HepG2 (cell line): ENCODE measurements around the gene OTOP3. TPM values are rescaled to one million over a fixed set of nuclear protein-coding genes. Genes with fewer than 3 reads are reported as not detected.

Experiments
- FOXC1 ChIP-seq: sonication (generic); formaldehyde crosslinking; IDR thresholded peaks from 2 replicates; pipeline ENCODE4 v1.8.0; 2022; ENCODE audit warnings: mild to moderate bottlenecking, missing genetic modification reagents, borderline replicate concordance
- HMGXB3 ChIP-seq: sonication (generic); formaldehyde crosslinking; IDR thresholded peaks from 2 replicates; pipeline ENCODE4 v1.4.0; 2020; ENCODE audit warnings: missing genetic modification reagents, borderline replicate concordance
- JUND ChIP-seq: sonication (generic); formaldehyde crosslinking; IDR thresholded peaks from 2 replicates; pipeline ENCODE4 v1.8.0; 2022; ENCODE audit warnings: mild to moderate bottlenecking, missing genetic modification reagents
- NAIF1 ChIP-seq: sonication (generic); formaldehyde crosslinking; IDR thresholded peaks from 2 replicates; pipeline ENCODE4 v1.5.0; 2020; ENCODE audit warnings: mild to moderate bottlenecking, missing genetic modification reagents, borderline replicate concordance
- PRMT3 ChIP-seq: sonication (generic); formaldehyde crosslinking; IDR thresholded peaks from 2 replicates; pipeline ENCODE4 v1.8.1; 2022; ENCODE audit warnings: low read depth, mild to moderate bottlenecking, moderate library complexity, missing genetic modification reagents, borderline replicate concordance
- SPEN ChIP-seq: sonication (generic); formaldehyde crosslinking; IDR thresholded peaks from 2 replicates; pipeline ENCODE4 v1.5.1; 2020; ENCODE audit warnings: low read depth, mild to moderate bottlenecking, missing genetic modification reagents
- TOE1 ChIP-seq: sonication (generic); formaldehyde crosslinking; IDR thresholded peaks from 2 replicates; pipeline ENCODE4 v1.4.0; 2020; ENCODE audit warnings: mild to moderate bottlenecking, missing genetic modification reagents
- ZBTB26 ChIP-seq: IDR thresholded peaks from 2 replicates; pipeline ENCODE4 v1.6.1; 2016; ENCODE audit warnings: missing compliant biosample characterization, missing genetic modification reagents, borderline replicate concordance
- ZFP41 ChIP-seq: sonication (generic); formaldehyde crosslinking; IDR thresholded peaks from 2 replicates; pipeline ENCODE4 v1.4.0; 2020; ENCODE audit warnings: mild to moderate bottlenecking, missing genetic modification reagents, borderline replicate concordance
- ZIK1 ChIP-seq: sonication (generic); formaldehyde crosslinking; IDR thresholded peaks from 2 replicates; pipeline ENCODE4 v1.5.0; 2020; ENCODE audit warnings: mild to moderate bottlenecking, low read depth, missing genetic modification reagents, borderline replicate concordance
- ZNF260 ChIP-seq: sonication (generic); formaldehyde crosslinking; IDR thresholded peaks from 2 replicates; pipeline ENCODE4 v1.4.0; 2020; ENCODE audit warnings: missing genetic modification reagents, low read depth, mild to moderate bottlenecking, borderline replicate concordance
- ZNF660 ChIP-seq: sonication (generic); formaldehyde crosslinking; IDR thresholded peaks from 2 replicates; pipeline ENCODE4 v1.5.1; 2020; ENCODE audit warnings: mild to moderate bottlenecking, low read depth, missing genetic modification reagents, borderline replicate concordance
- ZNF775 ChIP-seq: sonication (generic); formaldehyde crosslinking; IDR thresholded peaks from 2 replicates; pipeline ENCODE4 v1.4.0; 2020; ENCODE audit warnings: missing genetic modification reagents, mild to moderate bottlenecking, moderate library complexity, borderline replicate concordance
- ZNF816 ChIP-seq: sonication (generic); formaldehyde crosslinking; IDR thresholded peaks from 2 replicates; pipeline ENCODE4 v1.8.0; 2022; ENCODE audit warnings: missing genetic modification reagents, mild to moderate bottlenecking, borderline replicate concordance
- polyA plus RNA-seq, 8 experiments: library from polyadenylated mRNA; depleted of rRNA in 3 of 8; stranded (reverse) in 7 of 8; unstranded in 1 of 8; fragments of >200 nt; fragmentation: Illumina TruSeq in 4 of 8; extraction: Trizol in 4 of 8; gene quantifications; 2 replicates each; pipeline versions ENCODE4 v1.2.1 to v1.2.3, GENCODE V29; 2011 to 2016; ENCODE audit warnings: low read depth in 4 of 8, missing spikeins in 1 of 8, mixed read lengths in 1 of 8; ENCODE audit not compliant: insufficient read depth in 1 of 8
- total RNA-seq, 5 experiments: library from RNA; depleted of rRNA; stranded (reverse); fragments of >200 nt; fragmentation: Illumina TruSeq; extraction: Trizol; gene quantifications; 2 replicates each; pipeline ENCODE4 v1.2.3, GENCODE V29; 2016; ENCODE audit warnings: low read depth in 1 of 5
- TF ChIP-seq, protein P1 (sequence below): sonication (generic); formaldehyde crosslinking; IDR thresholded peaks from 2 replicates; pipeline ENCODE4 v1.9.0; 2021; ENCODE audit warnings: mild to moderate bottlenecking, missing genetic modification reagents

The OTOP3 gene
- total and polyA plus RNA-seq, 2 of the 13 experiments (the other 11 are each of a cell fraction or from before 2014, with no cell fraction given) = not detected

DNA sequence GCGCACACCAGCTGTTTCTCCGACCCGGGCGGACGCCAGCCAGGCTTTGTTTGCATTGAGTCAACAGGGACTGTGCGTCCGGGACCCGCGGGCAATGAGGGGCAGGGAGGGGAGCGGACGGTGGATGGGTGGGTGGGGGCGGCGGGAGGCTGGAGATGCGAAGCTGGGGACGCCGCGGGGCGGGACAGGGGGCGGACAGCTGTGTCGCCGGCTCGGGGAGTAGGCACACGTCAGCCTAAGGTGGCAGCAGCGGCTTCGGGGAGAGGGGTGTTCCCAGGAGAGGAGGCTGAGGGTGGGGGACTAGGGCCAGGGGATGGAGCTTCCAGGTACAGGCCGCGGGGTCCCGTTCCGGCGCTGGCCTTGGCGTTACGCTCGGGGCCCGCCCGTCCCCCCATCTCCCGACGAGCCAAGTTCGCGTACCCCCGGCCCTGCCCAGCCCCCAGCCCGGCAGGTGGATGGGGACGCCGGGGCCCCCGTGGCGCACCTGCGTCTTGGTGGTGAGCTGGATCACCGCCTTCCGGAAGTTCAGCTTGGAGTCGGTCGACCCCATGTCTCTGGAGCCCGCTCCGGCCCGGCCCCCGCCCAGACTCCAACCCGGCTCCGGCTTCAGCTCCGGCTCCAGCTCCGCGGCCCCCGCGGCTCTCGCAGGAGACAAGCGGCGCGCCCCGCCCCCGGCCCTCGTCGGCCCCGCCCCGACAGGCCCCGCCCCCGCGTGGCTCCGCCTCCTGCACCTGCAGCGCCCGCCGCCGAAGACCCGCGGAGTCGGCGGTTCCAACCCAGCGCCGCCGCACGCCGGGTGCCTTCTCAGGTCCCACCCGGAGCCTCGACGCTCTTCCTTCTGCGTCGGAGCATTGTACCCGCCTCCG, 36.6 kb downstream of the OTOP3 start, which contains the start of gene HID1 (continued):
- TF ChIP-seq, protein P1, sequence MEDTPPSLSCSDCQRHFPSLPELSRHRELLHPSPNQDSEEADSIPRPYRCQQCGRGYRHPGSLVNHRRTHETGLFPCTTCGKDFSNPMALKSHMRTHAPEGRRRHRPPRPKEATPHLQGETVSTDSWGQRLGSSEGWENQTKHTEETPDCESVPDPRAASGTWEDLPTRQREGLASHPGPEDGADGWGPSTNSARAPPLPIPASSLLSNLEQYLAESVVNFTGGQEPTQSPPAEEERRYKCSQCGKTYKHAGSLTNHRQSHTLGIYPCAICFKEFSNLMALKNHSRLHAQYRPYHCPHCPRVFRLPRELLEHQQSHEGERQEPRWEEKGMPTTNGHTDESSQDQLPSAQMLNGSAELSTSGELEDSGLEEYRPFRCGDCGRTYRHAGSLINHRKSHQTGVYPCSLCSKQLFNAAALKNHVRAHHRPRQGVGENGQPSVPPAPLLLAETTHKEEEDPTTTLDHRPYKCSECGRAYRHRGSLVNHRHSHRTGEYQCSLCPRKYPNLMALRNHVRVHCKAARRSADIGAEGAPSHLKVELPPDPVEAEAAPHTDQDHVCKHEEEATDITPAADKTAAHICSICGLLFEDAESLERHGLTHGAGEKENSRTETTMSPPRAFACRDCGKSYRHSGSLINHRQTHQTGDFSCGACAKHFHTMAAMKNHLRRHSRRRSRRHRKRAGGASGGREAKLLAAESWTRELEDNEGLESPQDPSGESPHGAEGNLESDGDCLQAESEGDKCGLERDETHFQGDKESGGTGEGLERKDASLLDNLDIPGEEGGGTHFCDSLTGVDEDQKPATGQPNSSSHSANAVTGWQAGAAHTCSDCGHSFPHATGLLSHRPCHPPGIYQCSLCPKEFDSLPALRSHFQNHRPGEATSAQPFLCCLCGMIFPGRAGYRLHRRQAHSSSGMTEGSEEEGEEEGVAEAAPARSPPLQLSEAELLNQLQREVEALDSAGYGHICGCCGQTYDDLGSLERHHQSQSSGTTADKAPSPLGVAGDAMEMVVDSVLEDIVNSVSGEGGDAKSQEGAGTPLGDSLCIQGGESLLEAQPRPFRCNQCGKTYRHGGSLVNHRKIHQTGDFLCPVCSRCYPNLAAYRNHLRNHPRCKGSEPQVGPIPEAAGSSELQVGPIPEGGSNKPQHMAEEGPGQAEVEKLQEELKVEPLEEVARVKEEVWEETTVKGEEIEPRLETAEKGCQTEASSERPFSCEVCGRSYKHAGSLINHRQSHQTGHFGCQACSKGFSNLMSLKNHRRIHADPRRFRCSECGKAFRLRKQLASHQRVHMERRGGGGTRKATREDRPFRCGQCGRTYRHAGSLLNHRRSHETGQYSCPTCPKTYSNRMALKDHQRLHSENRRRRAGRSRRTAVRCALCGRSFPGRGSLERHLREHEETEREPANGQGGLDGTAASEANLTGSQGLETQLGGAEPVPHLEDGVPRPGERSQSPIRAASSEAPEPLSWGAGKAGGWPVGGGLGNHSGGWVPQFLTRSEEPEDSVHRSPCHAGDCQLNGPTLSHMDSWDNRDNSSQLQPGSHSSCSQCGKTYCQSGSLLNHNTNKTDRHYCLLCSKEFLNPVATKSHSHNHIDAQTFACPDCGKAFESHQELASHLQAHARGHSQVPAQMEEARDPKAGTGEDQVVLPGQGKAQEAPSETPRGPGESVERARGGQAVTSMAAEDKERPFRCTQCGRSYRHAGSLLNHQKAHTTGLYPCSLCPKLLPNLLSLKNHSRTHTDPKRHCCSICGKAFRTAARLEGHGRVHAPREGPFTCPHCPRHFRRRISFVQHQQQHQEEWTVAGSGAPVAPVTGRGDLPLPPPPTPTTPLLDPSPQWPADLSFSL (CRISPR knock-in tag) = 0 out of 2 replicates have a peak, but pooled peaks have one; percentile 24
- TF ChIP-seq ZNF775 (CRISPR knock-in tag) (no peak), JUND (CRISPR knock-in tag) (0 out of 2 replicates have a peak, but pooled peaks have one; percentile 34), ZBTB26 (CRISPR knock-in tag) (no peak), ZNF816 (CRISPR knock-in tag) (no peak), ZNF660 (CRISPR knock-in tag) (no peak), SPEN (no peak; the same call in none of the 2 replicates), NAIF1 (CRISPR knock-in tag) (no peak), HMGXB3 (CRISPR knock-in tag) (no peak), PRMT3 (no peak), TOE1 (CRISPR knock-in tag) (no peak), ZNF260 (CRISPR knock-in tag) (no peak), FOXC1 (CRISPR knock-in tag) (peak; percentile 66; the same call in 1 of the 2 replicates), ZFP41 (CRISPR knock-in tag) (no peak), ZIK1 (CRISPR knock-in tag) (0 out of 2 replicates have a peak, but pooled peaks have one; percentile 46)
